Breast epithelium (tissue), 4 donors: ENCODE results near the gene POU2F2. TPM values are rescaled to one million over a fixed set of nuclear protein-coding genes. Genes with fewer than 3 reads are reported as not detected.

Source experiments
- DNase-seq, 2 donors: peaks; one replicate each; pipeline ENCODE4 v3.0.0-alpha.2; 2019; ENCODE audit warnings: low spot score in 2 of 2
- H3K27ac ChIP-seq, 2 donors: fragments of 200-600 bp; sonication (generic) in 1 of 2; one replicate each; pipeline ENCODE4 v1.5.1; 2016 to 2019; ENCODE audit warnings: mild to moderate bottlenecking in 1 of 2
- H3K27me3 ChIP-seq, 2 donors: fragments of 200-600 bp; sonication (generic) in 1 of 2; one replicate each; pipeline versions ENCODE4 v1.5.1 to v1.6.0; 2017 to 2019; ENCODE audit warnings: control low read depth in 1 of 2, mild to moderate bottlenecking in 1 of 2
- H3K36me3 ChIP-seq: fragments of 200-600 bp; one replicate; pipeline ENCODE4 v1.5.1; 2019
- H3K4me1 ChIP-seq, 2 donors: fragments of 200-600 bp; sonication (generic); one replicate each; pipeline ENCODE4 v1.5.1; 2016 to 2019; ENCODE audit warnings: control low read depth in 1 of 2
- H3K4me3 ChIP-seq, 3 donors: fragments of 200-600 bp; sonication (generic); 1 replicate in 2 of 3; 2 replicates in 1 of 3; pipeline ENCODE4 v1.5.1; 2016 to 2019; ENCODE audit warnings: mild to moderate bottlenecking in 3 of 3, moderate library complexity in 2 of 3
- H3K9me3 ChIP-seq, 2 donors: fragments of 200-600 bp; sonication (generic) in 1 of 2; one replicate each; pipeline ENCODE4 v1.5.1; 2016 to 2019; ENCODE audit warnings: control low read depth in 1 of 2
- CTCF ChIP-seq, 3 donors: fragments of 450-650 bp; IDR thresholded peaks; one replicate each; pipeline ENCODE4 v1.5.1; 2016 to 2017; ENCODE audit warnings: antibody characterized with exemption in 3 of 3, mild to moderate bottlenecking in 3 of 3, moderate library complexity in 3 of 3
- POLR2A ChIP-seq: fragments of 450-650 bp; IDR thresholded peaks from one replicate; pipeline ENCODE4 v1.6.1; 2016; ENCODE audit warnings: antibody characterized with exemption, mild to moderate bottlenecking, moderate library complexity
- POLR2AphosphoS5 ChIP-seq, 3 donors: sonication (generic); formaldehyde crosslinking; IDR thresholded peaks; one replicate each; pipeline ENCODE4 v1.6.1; 2017; ENCODE audit warnings: antibody characterized with exemption in 3 of 3
- intact Hi-C: fragments of 100-400 bp; cut with DNase I; formaldehyde crosslinking; loops from one replicate; pipeline ENCODE4 v1.15.1; 2023; ENCODE audit warnings: low total_unique reads
- total RNA-seq, 3 donors: library from RNA; depleted of rRNA; stranded (reverse); fragments of >200 nt; gene quantifications; one replicate each; pipeline ENCODE4 v1.1.0, GENCODE V29; 2016

The POU2F2 gene
- total RNA-seq, 3 donors from 2014 or later = 1.2 to 2.9 (median 1.6) TPM

DNA sequence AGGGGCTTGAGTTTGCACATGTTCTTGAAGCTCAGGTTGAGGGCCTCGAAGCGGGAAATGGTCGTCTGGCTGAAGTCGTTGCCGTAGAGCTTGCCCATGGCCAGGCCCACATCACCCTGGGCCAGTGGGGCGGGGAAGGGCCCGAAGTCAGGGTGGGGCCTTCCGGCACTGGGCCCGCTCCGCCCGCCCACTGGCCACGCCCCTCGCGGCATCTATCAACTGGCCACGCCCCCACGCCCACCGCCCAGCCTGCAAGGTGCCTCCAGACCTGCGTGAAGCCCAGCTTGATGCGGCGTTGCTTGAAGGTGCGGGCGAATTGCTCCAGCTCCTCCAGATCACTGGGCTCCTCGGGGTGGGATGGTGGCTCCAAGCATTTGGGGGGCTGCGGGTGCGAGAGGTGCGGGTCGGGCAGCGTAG lies 36.4 kb downstream of the POU2F2 start:
- intact Hi-C loops = no loop called here
- H3K27ac ChIP-seq = no peak overlapping the region
- no peak for DNase-seq
- no peaks in the 10 kb centered on the region for H3K9me3 ChIP-seq
- no peak for TF ChIP-seq POLR2AphosphoS5 (IDR thresholded peaks at IDR 0.05)
- TF ChIP-seq POLR2A = no peak
- no peak for TF ChIP-seq CTCF (IDR thresholded peaks at IDR 0.05)
- H3K4me3 ChIP-seq = no peak overlapping the region
- H3K4me1 ChIP-seq = no peaks in the 10 kb centered on the region
- no peaks in the 10 kb centered on the region for H3K36me3 ChIP-seq
- no peaks in the 10 kb centered on the region for H3K27me3 ChIP-seq

DNA sequence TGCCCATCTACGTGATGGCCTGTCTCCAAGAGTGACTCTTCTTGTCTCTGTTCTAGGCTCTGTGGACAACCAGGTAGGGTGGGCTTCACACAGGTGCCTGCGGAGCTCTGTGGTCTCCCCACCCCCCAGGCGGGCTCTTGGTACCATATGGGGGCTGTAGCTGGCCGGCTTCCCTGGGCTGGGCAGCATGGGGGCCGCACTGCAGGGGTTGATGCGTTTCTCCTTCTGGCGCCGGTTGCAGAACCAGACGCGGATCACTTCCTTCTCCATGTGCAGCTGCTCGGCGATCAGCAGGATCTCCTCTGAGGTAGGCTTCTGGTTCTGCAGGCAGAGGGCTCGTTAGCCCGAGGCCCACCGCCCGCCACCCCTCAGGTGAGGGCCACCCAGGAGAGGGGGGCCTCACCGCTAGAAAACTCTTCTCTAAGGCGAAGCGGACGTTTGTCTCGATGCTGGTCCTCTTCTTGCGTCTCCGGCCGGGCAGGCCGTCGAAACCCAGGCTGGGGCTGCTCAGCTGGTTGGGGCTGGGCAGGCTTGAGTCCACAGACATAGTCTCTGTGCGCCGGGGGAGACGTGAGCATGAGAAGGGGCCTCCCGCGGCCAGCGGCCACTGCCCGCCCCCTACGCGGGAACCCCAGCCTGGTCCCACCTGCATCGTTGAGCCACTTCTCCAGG lies 37.0 kb downstream of the POU2F2 start:
- intact Hi-C loops = no loop called here
- TF ChIP-seq POLR2A = no peak
- no peak for TF ChIP-seq CTCF (IDR thresholded peaks at IDR 0.05)
- no peak for TF ChIP-seq POLR2AphosphoS5 (IDR thresholded peaks at IDR 0.05)
- no peak overlapping the region for H3K27ac ChIP-seq
- no peaks in the 10 kb centered on the region for H3K36me3 ChIP-seq
- no peak for DNase-seq
- H3K4me1 ChIP-seq = no peaks in the 10 kb centered on the region
- no peak overlapping the region for H3K4me3 ChIP-seq
- H3K9me3 ChIP-seq = no peaks in the 10 kb centered on the region
- H3K27me3 ChIP-seq = no peaks in the 10 kb centered on the region

DNA sequence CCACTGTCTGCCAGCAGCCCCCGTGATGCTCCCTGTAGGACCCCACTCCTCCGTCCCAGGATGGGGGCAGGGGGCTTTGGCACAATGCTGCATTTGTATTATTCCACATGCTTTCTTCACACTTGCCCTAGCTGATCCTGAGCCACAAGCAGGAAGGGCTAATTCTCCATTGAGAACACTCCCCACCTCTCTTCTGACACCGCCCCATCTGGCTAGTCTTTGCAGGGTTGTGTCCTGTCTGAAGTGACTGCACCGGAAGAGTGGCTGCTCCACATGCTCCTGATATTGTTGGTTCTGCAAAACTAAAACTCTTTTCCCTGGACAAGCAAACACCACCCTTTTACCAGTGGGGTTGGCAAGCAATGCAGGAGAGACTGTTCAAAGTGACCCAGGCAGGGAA lies 38.3 kb downstream of the POU2F2 start:
- Histone ChIP-seq H3K36me3 (no peaks in the 10 kb centered on the region), H3K4me1 (no peaks in the 10 kb centered on the region), H3K27ac (no peak overlapping the region), H3K9me3 (no peaks in the 10 kb centered on the region), H3K27me3 (no peaks in the 10 kb centered on the region), H3K4me3 (no peak overlapping the region)
- DNase-seq = no peak
- intact Hi-C loops = no loop called here
- TF ChIP-seq CTCF (IDR thresholded peaks at IDR 0.05) (no peak), POLR2A (no peak), POLR2AphosphoS5 (IDR thresholded peaks at IDR 0.05) (no peak)

DNA sequence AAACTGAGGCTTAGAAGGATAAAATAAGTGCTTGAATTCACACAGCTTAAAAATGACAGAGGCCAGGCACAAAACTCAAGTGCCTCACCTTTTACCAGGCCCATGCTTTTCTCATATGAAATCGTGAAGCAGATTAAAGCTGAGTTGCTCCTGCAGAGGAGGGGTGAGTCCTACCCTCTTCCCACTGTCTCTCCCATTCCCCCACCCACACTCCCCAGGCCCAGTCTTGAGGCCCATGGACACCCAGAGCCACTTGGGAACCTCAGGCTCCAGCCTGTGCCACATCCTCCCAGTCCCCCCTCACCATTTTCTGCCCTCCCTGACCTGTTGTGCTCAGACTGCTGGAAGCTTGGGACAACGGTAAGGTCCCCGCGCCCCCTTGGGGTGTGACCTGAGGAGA lies 38.7 kb downstream of the POU2F2 start:
- no peaks in the 10 kb centered on the region for H3K4me1 ChIP-seq
- no peak overlapping the region for H3K27ac ChIP-seq
- H3K36me3 ChIP-seq = no peaks in the 10 kb centered on the region
- H3K27me3 ChIP-seq = no peaks in the 10 kb centered on the region
- DNase-seq = no peak
- TF ChIP-seq CTCF (IDR thresholded peaks at IDR 0.05) = no peak
- no peak for TF ChIP-seq POLR2AphosphoS5 (IDR thresholded peaks at IDR 0.05)
- no peak for TF ChIP-seq POLR2A
- intact Hi-C loops = no loop called here
- H3K4me3 ChIP-seq = no peak overlapping the region
- no peaks in the 10 kb centered on the region for H3K9me3 ChIP-seq

- no peak for DNase-seq
- Histone ChIP-seq H3K4me3 (peak overlapping the region in 1 of 3 donors; percentile 19), H3K4me1 (no peaks in the 10 kb centered on the region), H3K27me3 (no peaks in the 10 kb centered on the region), H3K9me3 (no peaks in the 10 kb centered on the region), H3K36me3 (no peaks in the 10 kb centered on the region), H3K27ac (peak overlapping the region in 1 of 2 donors; percentile 74)
- intact Hi-C loops = no loop called here
- TF ChIP-seq POLR2A = no peak
- TF ChIP-seq POLR2AphosphoS5 (IDR thresholded peaks at IDR 0.05) = peak in 2 of 3 donors; percentile 19 to 55
- no peak for TF ChIP-seq CTCF (IDR thresholded peaks at IDR 0.05)
These were observed 39.9 kb downstream of the POU2F2 start for GRCh38 chr19:42092350-42092749.
